ENCODE data around the gene MYDGF. TPM values are rescaled to one million over a fixed set of nuclear protein-coding genes. Genes with fewer than 3 reads are reported as not detected.

The MYDGF gene
- polyA plus RNA-seq, 4 donors: 45.8 to 220 (median 96.1) TPM

GRCh38 chr19:4660993-4661392, 9.1 kb downstream of the MYDGF start:
- peaks cover 25 to 94% (median 36%) of the 10 kb centered on the region in 3 donors for H3K36me3 ChIP-seq (ENCODE audit: control insufficient read depth in 3 of 3, insufficient read depth in 2 of 3, low read depth in 1 of 3, low read length in 3 of 3)
- H3K4me3 ChIP-seq (ENCODE audit: low read depth in 1 of 3, low read length in 3 of 3): no peak overlapping the region
- H3K4me1 ChIP-seq (ENCODE audit: control insufficient read depth in 3 of 3, insufficient read depth in 2 of 3, low read depth in 1 of 3, low read length in 2 of 3): no peaks in the 10 kb centered on the region
- no peaks in the 10 kb centered on the region for H3K27me3 ChIP-seq (ENCODE audit: control insufficient read depth in 3 of 3, insufficient read depth in 3 of 3, low read length in 3 of 3)
- peaks cover 0 to 10% of the 10 kb centered on the region in 2 donors for H3K9me3 ChIP-seq (ENCODE audit: control insufficient read depth in 2 of 2, insufficient read depth in 1 of 2, low read depth in 1 of 2, low read length in 1 of 2)
- WGBS, 3 donors: 85 to 89% (median 86%) methylated on average over 4 of the region's 4 CpGs
- H3K27ac ChIP-seq (ENCODE audit: low read depth in 1 of 3, low read length in 2 of 3): no peak overlapping the region
- DNase-seq (no peak), FAIRE-seq (no peak)

- no peak overlapping the region for H3K4me3 ChIP-seq (ENCODE audit: low read depth in 1 of 3, low read length in 3 of 3)
- H3K4me1 ChIP-seq (ENCODE audit: control insufficient read depth in 3 of 3, insufficient read depth in 2 of 3, low read depth in 1 of 3, low read length in 2 of 3): no peaks in the 10 kb centered on the region
- FAIRE-seq (no peak), DNase-seq (peak in 1 of 2 donors; percentile 47)
- H3K9me3 ChIP-seq (ENCODE audit: control insufficient read depth in 2 of 2, insufficient read depth in 1 of 2, low read depth in 1 of 2, low read length in 1 of 2): peaks cover 0 to 10% of the 10 kb centered on the region in 2 donors
- no peak overlapping the region for H3K27ac ChIP-seq (ENCODE audit: low read depth in 1 of 3, low read length in 2 of 3)
- H3K27me3 ChIP-seq (ENCODE audit: control insufficient read depth in 3 of 3, insufficient read depth in 3 of 3, low read length in 3 of 3): no peaks in the 10 kb centered on the region
- peaks cover 25 to 95% (median 36%) of the 10 kb centered on the region in 3 donors for H3K36me3 ChIP-seq (ENCODE audit: control insufficient read depth in 3 of 3, insufficient read depth in 2 of 3, low read depth in 1 of 3, low read length in 3 of 3)
- WGBS, 3 donors: 87 to 91% (median 89%) methylated on average over 15 of the region's 15 CpGs
Measured at GRCh38 chr19:4660181-4660791, 9.9 kb downstream of the MYDGF start.

- H3K4me1 ChIP-seq (ENCODE audit: control insufficient read depth in 3 of 3, insufficient read depth in 2 of 3, low read depth in 1 of 3, low read length in 2 of 3): no peaks in the 10 kb centered on the region
- peaks cover 21 to 95% (median 28%) of the 10 kb centered on the region in 3 donors for H3K36me3 ChIP-seq (ENCODE audit: control insufficient read depth in 3 of 3, insufficient read depth in 2 of 3, low read depth in 1 of 3, low read length in 3 of 3)
- no peak overlapping the region for H3K27ac ChIP-seq (ENCODE audit: low read depth in 1 of 3, low read length in 2 of 3)
- DNase-seq: no peak
- no peaks in the 10 kb centered on the region for H3K27me3 ChIP-seq (ENCODE audit: control insufficient read depth in 3 of 3, insufficient read depth in 3 of 3, low read length in 3 of 3)
- H3K9me3 ChIP-seq (ENCODE audit: control insufficient read depth in 2 of 2, insufficient read depth in 1 of 2, low read depth in 1 of 2, low read length in 1 of 2): peaks cover 0 to 10% of the 10 kb centered on the region in 2 donors
- WGBS, 3 donors: 88 to 95% (median 92%) methylated on average over 8 of the region's 8 CpGs
- no peak for FAIRE-seq
- H3K4me3 ChIP-seq (ENCODE audit: low read depth in 1 of 3, low read length in 3 of 3): no peak overlapping the region
Measured at GRCh38 chr19:4657835-4658234, 12.3 kb downstream of the MYDGF start.

GRCh38 chr19:4657262-4657661, 12.9 kb downstream of the MYDGF start:
- Histone ChIP-seq H3K27me3 (ENCODE audit: control insufficient read depth in 3 of 3, insufficient read depth in 3 of 3, low read length in 3 of 3) (no peaks in the 10 kb centered on the region), H3K9me3 (ENCODE audit: control insufficient read depth in 2 of 2, insufficient read depth in 1 of 2, low read depth in 1 of 2, low read length in 1 of 2) (peaks cover 0 to 10% of the 10 kb centered on the region in 2 donors), H3K4me3 (ENCODE audit: low read depth in 1 of 3, low read length in 3 of 3) (no peak overlapping the region), H3K4me1 (ENCODE audit: control insufficient read depth in 3 of 3, insufficient read depth in 2 of 3, low read depth in 1 of 3, low read length in 2 of 3) (no peaks in the 10 kb centered on the region), H3K36me3 (ENCODE audit: control insufficient read depth in 3 of 3, insufficient read depth in 2 of 3, low read depth in 1 of 3, low read length in 3 of 3) (peaks cover 21 to 95% (median 23%) of the 10 kb centered on the region in 3 donors), H3K27ac (ENCODE audit: low read depth in 1 of 3, low read length in 2 of 3) (no peak overlapping the region)
- FAIRE-seq (no peak), DNase-seq (no peak)
- WGBS, 3 donors: 77 to 86% (median 79%) methylated on average over 14 of the region's 14 CpGs

- peaks cover 20 to 94% (median 21%) of the 10 kb centered on the region in 3 donors for H3K36me3 ChIP-seq (ENCODE audit: control insufficient read depth in 3 of 3, insufficient read depth in 2 of 3, low read depth in 1 of 3, low read length in 3 of 3)
- H3K27me3 ChIP-seq (ENCODE audit: control insufficient read depth in 3 of 3, insufficient read depth in 3 of 3, low read length in 3 of 3): no peaks in the 10 kb centered on the region
- H3K27ac ChIP-seq (ENCODE audit: low read depth in 1 of 3, low read length in 2 of 3): no peak overlapping the region
- H3K4me3 ChIP-seq (ENCODE audit: low read depth in 1 of 3, low read length in 3 of 3): no peak overlapping the region
- no peaks in the 10 kb centered on the region for H3K4me1 ChIP-seq (ENCODE audit: control insufficient read depth in 3 of 3, insufficient read depth in 2 of 3, low read depth in 1 of 3, low read length in 2 of 3)
- peaks cover 0 to 10% of the 10 kb centered on the region in 2 donors for H3K9me3 ChIP-seq (ENCODE audit: control insufficient read depth in 2 of 2, insufficient read depth in 1 of 2, low read depth in 1 of 2, low read length in 1 of 2)
- no peak for FAIRE-seq
- no peak for DNase-seq
- 79 to 88% (median 80%) methylated on average over 8 of the region's 8 CpGs for WGBS, 3 donors
Measured at GRCh38 chr19:4656102-4656501, 14.0 kb downstream of the MYDGF start.

GRCh38 chr19:4654437-4655361, 15.4 kb downstream of the MYDGF start:
- DNase-seq: no peak
- Histone ChIP-seq H3K4me3 (ENCODE audit: low read depth in 1 of 3, low read length in 3 of 3) (no peak overlapping the region), H3K36me3 (ENCODE audit: control insufficient read depth in 3 of 3, insufficient read depth in 2 of 3, low read depth in 1 of 3, low read length in 3 of 3) (peaks cover 16 to 90% (median 19%) of the 10 kb centered on the region in 3 donors), H3K9me3 (ENCODE audit: control insufficient read depth in 2 of 2, insufficient read depth in 1 of 2, low read depth in 1 of 2, low read length in 1 of 2) (peaks cover 0 to 10% of the 10 kb centered on the region in 2 donors), H3K27me3 (ENCODE audit: control insufficient read depth in 3 of 3, insufficient read depth in 3 of 3, low read length in 3 of 3) (no peaks in the 10 kb centered on the region), H3K4me1 (ENCODE audit: control insufficient read depth in 3 of 3, insufficient read depth in 2 of 3, low read depth in 1 of 3, low read length in 2 of 3) (no peaks in the 10 kb centered on the region), H3K27ac (ENCODE audit: low read depth in 1 of 3, low read length in 2 of 3) (no peak overlapping the region)
- 88 to 89% (median 88%) methylated on average over 27 of the region's 27 CpGs for WGBS, 3 donors
- FAIRE-seq: no peak

- FAIRE-seq: no peak
Measured at GRCh38 chr19:4653793-4654436, 16.2 kb downstream of the MYDGF start.

GRCh38 chr19:4652075-4652474, 18.1 kb downstream of the MYDGF start:
- H3K4me3 ChIP-seq (ENCODE audit: low read depth in 1 of 3, low read length in 3 of 3): no peak overlapping the region
- H3K36me3 ChIP-seq (ENCODE audit: control insufficient read depth in 3 of 3, insufficient read depth in 2 of 3, low read depth in 1 of 3, low read length in 3 of 3): peaks cover 0 to 80% (median 5%) of the 10 kb centered on the region in 3 donors
- no peak for DNase-seq
- no peaks in the 10 kb centered on the region for H3K27me3 ChIP-seq (ENCODE audit: control insufficient read depth in 3 of 3, insufficient read depth in 3 of 3, low read length in 3 of 3)
- H3K27ac ChIP-seq (ENCODE audit: low read depth in 1 of 3, low read length in 2 of 3): no peak overlapping the region
- FAIRE-seq: no peak
- H3K4me1 ChIP-seq (ENCODE audit: control insufficient read depth in 3 of 3, insufficient read depth in 2 of 3, low read depth in 1 of 3, low read length in 2 of 3): no peaks in the 10 kb centered on the region
- no peaks in the 10 kb centered on the region for H3K9me3 ChIP-seq (ENCODE audit: control insufficient read depth in 2 of 2, insufficient read depth in 1 of 2, low read depth in 1 of 2, low read length in 1 of 2)
- WGBS, 3 donors: 95 to 96% (median 95%) methylated on average over 41 to 44 of the region's 44 CpGs

More at GRCh38 chr19:4653793-4654436, 16.2 kb downstream of the MYDGF start:
- Histone ChIP-seq H3K27ac (ENCODE audit: low read depth in 1 of 3, low read length in 2 of 3) (no peak overlapping the region), H3K36me3 (ENCODE audit: control insufficient read depth in 3 of 3, insufficient read depth in 2 of 3, low read depth in 1 of 3, low read length in 3 of 3) (peaks cover 13 to 90% (median 14%) of the 10 kb centered on the region in 3 donors), H3K27me3 (ENCODE audit: control insufficient read depth in 3 of 3, insufficient read depth in 3 of 3, low read length in 3 of 3) (no peaks in the 10 kb centered on the region), H3K4me1 (ENCODE audit: control insufficient read depth in 3 of 3, insufficient read depth in 2 of 3, low read depth in 1 of 3, low read length in 2 of 3) (no peaks in the 10 kb centered on the region), H3K9me3 (ENCODE audit: control insufficient read depth in 2 of 2, insufficient read depth in 1 of 2, low read depth in 1 of 2, low read length in 1 of 2) (peaks cover 0 to 7% of the 10 kb centered on the region in 2 donors), H3K4me3 (ENCODE audit: low read depth in 1 of 3, low read length in 3 of 3) (no peak overlapping the region)
- no peak for DNase-seq
- WGBS, 3 donors: 82 to 91% (median 85%) methylated on average over 13 of the region's 13 CpGs
